NCI-H748 treated with DMSO at 0.1 percent for 48 hours (cell line): ENCODE results near the gene LMNA.

Experiments used
- DNase-seq: peaks from one replicate; lab custom pipeline; 2025; lab: John Stamatoyannopoulos, UW

LMNA gene

GRCh38 chr1:156140879-156141707 is 26.6 kb downstream of the LMNA start:
- DNase-seq: no peak

- no peak for DNase-seq
Observed at GRCh38 chr1:156143765-156144489, 29.4 kb downstream of the LMNA start.

- no peak for DNase-seq
Observed at GRCh38 chr1:156144742-156145141, 30.2 kb downstream of the LMNA start.

GRCh38 chr1:156145650-156146019 is 31.1 kb downstream of the LMNA start:
- DNase-seq: no peak

GRCh38 chr1:156146020-156146768 is 31.7 kb downstream of the LMNA start:
- peak; percentile 83 for DNase-seq

GRCh38 chr1:156146769-156147405 is 32.4 kb downstream of the LMNA start:
- no peak for DNase-seq

- DNase-seq: no peak
Observed at GRCh38 chr1:156148216-156148615, 33.7 kb downstream of the LMNA start.

GRCh38 chr1:156149374-156150332 is 35.1 kb downstream of the LMNA start:
- DNase-seq: no peak

GRCh38 chr1:156150333-156151011 is 36.0 kb downstream of the LMNA start:
- DNase-seq: no peak

GRCh38 chr1:156151093-156151688 is 36.7 kb downstream of the LMNA start:
- DNase-seq: no peak

- DNase-seq: no peak
Observed at GRCh38 chr1:156152628-156153027, 38.1 kb downstream of the LMNA start.

GRCh38 chr1:156153362-156153761 is 38.9 kb downstream of the LMNA start, which contains the start of gene SEMA4A:
SEMA4A (plus strand) TSS chr1:156153585; CDS start chr1:156154579, 994 bp downstream.
- no peak for DNase-seq

- no peak for DNase-seq
Observed at GRCh38 chr1:156154317-156154749, 39.8 kb downstream of the LMNA start.

GRCh38 chr1:156155756-156156510 is 41.4 kb downstream of the LMNA start:
- DNase-seq: no peak

GRCh38 chr1:156157506-156157905 is 43.0 kb downstream of the LMNA start:
- no peak for DNase-seq

- DNase-seq: no peak
Observed at GRCh38 chr1:156157966-156158365, 43.5 kb downstream of the LMNA start.

GRCh38 chr1:156160000-156160742 is 45.7 kb downstream of the LMNA start:
- no peak for DNase-seq

GRCh38 chr1:156160743-156161171 is 46.2 kb downstream of the LMNA start:
- DNase-seq: peak; percentile 70
